HepG2 (cell line): ENCODE results near the gene FAM162A. TPM values are rescaled to one million over a fixed set of nuclear protein-coding genes. Genes with fewer than 3 reads are reported as not detected.

Experiments
- ATF4 ChIP-seq, 2 experiments: fragments of 450-650 bp in 1 of 2; sonication (generic) in 1 of 2; formaldehyde crosslinking; IDR thresholded peaks; 2 replicates each; pipeline versions ENCODE4 v1.5.0 to v1.8.0; 2020 to 2022; ENCODE audit warnings: mild to moderate bottlenecking in 1 of 2, missing genetic modification reagents in 1 of 2
- CBX2 ChIP-seq, 2 experiments: fragments of 200-600 bp in 1 of 2; sonication (generic); formaldehyde crosslinking in 1 of 2; IDR thresholded peaks; 2 replicates each; pipeline versions ENCODE4 v1.7.0 to v1.8.1; 2018 to 2022; ENCODE audit warnings: low read depth in 2 of 2, low read length in 1 of 2, mild to moderate bottlenecking in 1 of 2, missing genetic modification reagents in 1 of 2
- CEBPG ChIP-seq: IDR thresholded peaks from 2 replicates; pipeline ENCODE4 v1.6.1; 2016
- CREM ChIP-seq, 2 experiments: sonication (generic) in 1 of 2; formaldehyde crosslinking in 1 of 2; IDR thresholded peaks; 2 replicates each; pipeline versions ENCODE4 v1.4.0 to v1.6.1; 2016 to 2020; ENCODE audit warnings: antibody characterized with exemption in 1 of 2, mild to moderate bottlenecking in 1 of 2, missing genetic modification reagents in 1 of 2
- E2F5 ChIP-seq: sonication (generic); formaldehyde crosslinking; conservative IDR thresholded peaks from 2 replicates; pipeline ENCODE4 v1.4.0; 2020; ENCODE audit warnings: missing genetic modification reagents
- FOSL1 ChIP-seq: sonication (generic); formaldehyde crosslinking; IDR thresholded peaks from 2 replicates; pipeline ENCODE4 v1.9.0; 2021; ENCODE audit warnings: missing genetic modification reagents, borderline replicate concordance
- FOSL2 ChIP-seq: sonication (generic); formaldehyde crosslinking; IDR thresholded peaks from 2 replicates; pipeline ENCODE4 v1.4.0; 2020; ENCODE audit warnings: missing genetic modification reagents
- HES4 ChIP-seq: sonication (generic); formaldehyde crosslinking; IDR thresholded peaks from 2 replicates; pipeline ENCODE4 v1.9.0; 2021; ENCODE audit warnings: mild to moderate bottlenecking, missing genetic modification reagents, borderline replicate concordance
- HMGXB4 ChIP-seq, 2 experiments: sonication (generic) in 1 of 2; formaldehyde crosslinking in 1 of 2; IDR thresholded peaks; 2 replicates each; pipeline versions ENCODE4 v1.4.0 to v1.6.1; 2018 to 2020; ENCODE audit warnings: missing genetic modification reagents in 2 of 2, borderline replicate concordance in 1 of 2, low read depth in 1 of 2, mild to moderate bottlenecking in 1 of 2, missing biosample characterization in 1 of 2
- HNRNPUL1 ChIP-seq: fragments of 200-400 bp; formaldehyde crosslinking; IDR thresholded peaks from 2 replicates; pipeline ENCODE4 v1.6.1; 2017; ENCODE audit warnings: low read depth, mild to moderate bottlenecking, low read length, moderate library complexity
- IRX3 ChIP-seq: sonication (generic); formaldehyde crosslinking; IDR thresholded peaks from 2 replicates; pipeline ENCODE4 v1.8.1; 2023; ENCODE audit warnings: mild to moderate bottlenecking, low read depth, missing genetic modification reagents, borderline replicate concordance
- JUNB ChIP-seq: sonication (generic); formaldehyde crosslinking; IDR thresholded peaks from 2 replicates; pipeline ENCODE4 v1.8.0; 2022; ENCODE audit warnings: missing genetic modification reagents, mild to moderate bottlenecking, borderline replicate concordance
- KLF6 ChIP-seq: IDR thresholded peaks from 2 replicates; pipeline ENCODE4 v1.8.0; 2016; ENCODE audit warnings: missing biosample characterization, missing genetic modification reagents
- NKX3-1 ChIP-seq: sonication (generic); formaldehyde crosslinking; IDR thresholded peaks from 2 replicates; pipeline ENCODE4 v1.5.0; 2020; ENCODE audit warnings: missing genetic modification reagents
- PHB2 ChIP-seq: fragments of 450-650 bp; IDR thresholded peaks from 2 replicates; pipeline ENCODE4 v1.6.1; 2018; ENCODE audit not compliant: partially characterized antibody
- SMARCC2 ChIP-seq: fragments of 450-650 bp; IDR thresholded peaks from 2 replicates; pipeline ENCODE4 v1.6.1; 2017; ENCODE audit warnings: antibody characterized with exemption, mild to moderate bottlenecking
- TCF7L2 ChIP-seq: IDR thresholded peaks from 2 replicates; pipeline ENCODE4 v1.6.1; 2011; ENCODE audit warnings: mild to moderate bottlenecking, low read depth, low read length, moderate library complexity
- ZBTB26 ChIP-seq: IDR thresholded peaks from 2 replicates; pipeline ENCODE4 v1.6.1; 2016; ENCODE audit warnings: missing compliant biosample characterization, missing genetic modification reagents, borderline replicate concordance
- ZMYM4 ChIP-seq: sonication (generic); formaldehyde crosslinking; IDR thresholded peaks from 2 replicates; pipeline ENCODE4 v1.8.1; 2023; ENCODE audit warnings: mild to moderate bottlenecking, missing genetic modification reagents
- ZNF10 ChIP-seq: sonication (generic); formaldehyde crosslinking; IDR thresholded peaks from 2 replicates; pipeline ENCODE4 v1.4.0; 2020; ENCODE audit warnings: mild to moderate bottlenecking, low read depth, missing genetic modification reagents, borderline replicate concordance
- ZNF12 ChIP-seq: sonication (generic); formaldehyde crosslinking; IDR thresholded peaks from 2 replicates; pipeline ENCODE4 v1.5.0; 2020; ENCODE audit warnings: missing genetic modification reagents
- ZNF121 ChIP-seq: sonication (generic); formaldehyde crosslinking; IDR thresholded peaks from 2 replicates; pipeline ENCODE4 v1.5.0; 2020; ENCODE audit warnings: mild to moderate bottlenecking, missing genetic modification reagents
- ZNF326 ChIP-seq: sonication (generic); formaldehyde crosslinking; IDR thresholded peaks from 2 replicates; pipeline ENCODE4 v1.4.0; 2020; ENCODE audit warnings: missing genetic modification reagents, borderline replicate concordance
- ZNF543 ChIP-seq: sonication (generic); formaldehyde crosslinking; IDR thresholded peaks from 2 replicates; pipeline ENCODE4 v1.4.0; 2020; ENCODE audit warnings: mild to moderate bottlenecking, missing genetic modification reagents
- ZNF841 ChIP-seq: sonication (generic); formaldehyde crosslinking; IDR thresholded peaks from 2 replicates; pipeline ENCODE4 v1.8.1; 2023; ENCODE audit warnings: missing genetic modification reagents, borderline replicate concordance
- polyA plus RNA-seq, 8 experiments: library from polyadenylated mRNA; depleted of rRNA in 3 of 8; stranded (reverse) in 7 of 8; unstranded in 1 of 8; fragments of >200 nt; fragmentation: Illumina TruSeq in 4 of 8; extraction: Trizol in 4 of 8; gene quantifications; 2 replicates each; pipeline versions ENCODE4 v1.2.1 to v1.2.3, GENCODE V29; 2011 to 2016; ENCODE audit warnings: low read depth in 4 of 8, missing spikeins in 1 of 8, mixed read lengths in 1 of 8; ENCODE audit not compliant: insufficient read depth in 1 of 8
- total RNA-seq, 5 experiments: library from RNA; depleted of rRNA; stranded (reverse); fragments of >200 nt; fragmentation: Illumina TruSeq; extraction: Trizol; gene quantifications; 2 replicates each; pipeline ENCODE4 v1.2.3, GENCODE V29; 2016; ENCODE audit warnings: low read depth in 1 of 5

Gene FAM162A
- total and polyA plus RNA-seq, 2 of the 13 experiments (the other 11 are each of a cell fraction or from before 2014, with no cell fraction given) = 115 to 155 TPM

- no peak for TF ChIP-seq ZNF121 (CRISPR knock-in tag)
- TF ChIP-seq CBX2 (IDR thresholded peaks at IDR 0.05; ENCODE audit: low read depth, low read length) = no peak
- no peak for TF ChIP-seq CBX2 (CRISPR knock-in tag; IDR thresholded peaks at IDR 0.05; ENCODE audit: low read depth)
- TF ChIP-seq NKX3-1 (CRISPR knock-in tag) = 0 out of 2 replicates have a peak, but pooled peaks have one; percentile 80
- TF ChIP-seq HNRNPUL1 = no peak
- no peak for TF ChIP-seq FOSL2 (CRISPR knock-in tag)
- peak; percentile 74; the same call in 1 of the 2 replicates for TF ChIP-seq ZMYM4
- no peak for TF ChIP-seq ZNF841 (CRISPR knock-in tag)
- TF ChIP-seq TCF7L2 = no peak
- TF ChIP-seq E2F5 (CRISPR knock-in tag) = no peak; the same call in 1 of the 2 replicates
- peak; percentile 34; the same call in 1 of the 2 replicates for TF ChIP-seq FOSL1 (CRISPR knock-in tag)
- no peak; the same call in 1 of the 2 replicates for TF ChIP-seq HES4 (CRISPR knock-in tag)
- TF ChIP-seq ZBTB26 = no peak
- TF ChIP-seq ATF4 (CRISPR knock-in tag; IDR thresholded peaks at IDR 0.05) = peak in 1 of 2 experiments; percentile 21; a peak in 1 of 4 replicates
- TF ChIP-seq HMGXB4 (CRISPR knock-in tag; IDR thresholded peaks at IDR 0.05; ENCODE audit: borderline replicate concordance in 1 of 2, low read depth in 1 of 2) = peak; percentile 46 to 77; a peak in 2 of 4 replicates
- no peak for TF ChIP-seq JUNB (CRISPR knock-in tag)
- TF ChIP-seq ZNF543 (CRISPR knock-in tag) = no peak
- TF ChIP-seq CREM (IDR thresholded peaks at IDR 0.05) = peak; percentile 72
- TF ChIP-seq CREM (CRISPR knock-in tag; IDR thresholded peaks at IDR 0.05) = no peak
- no peak for TF ChIP-seq PHB2
- no peak for TF ChIP-seq CEBPG
- TF ChIP-seq KLF6 (CRISPR knock-in tag) = no peak
- TF ChIP-seq ZNF12 = no peak
- no peak for TF ChIP-seq ZNF326 (CRISPR knock-in tag)
- TF ChIP-seq IRX3 (CRISPR knock-in tag) = no peak
- TF ChIP-seq SMARCC2 = no peak
- TF ChIP-seq ZNF10 (CRISPR knock-in tag) = no peak
Measured at GRCh38 chr3:122415762-122416654, 32.0 kb downstream of the FAM162A start, which contains the start of gene WDR5B (continued).
